NCI-H526 (cell line): ENCODE data around the gene CUL1.

ENCODE experiments used
- DNase-seq, 2 experiments: peaks; one replicate each; lab custom pipeline; 2025; lab: John Stamatoyannopoulos, UW

CUL1 gene

DNA sequence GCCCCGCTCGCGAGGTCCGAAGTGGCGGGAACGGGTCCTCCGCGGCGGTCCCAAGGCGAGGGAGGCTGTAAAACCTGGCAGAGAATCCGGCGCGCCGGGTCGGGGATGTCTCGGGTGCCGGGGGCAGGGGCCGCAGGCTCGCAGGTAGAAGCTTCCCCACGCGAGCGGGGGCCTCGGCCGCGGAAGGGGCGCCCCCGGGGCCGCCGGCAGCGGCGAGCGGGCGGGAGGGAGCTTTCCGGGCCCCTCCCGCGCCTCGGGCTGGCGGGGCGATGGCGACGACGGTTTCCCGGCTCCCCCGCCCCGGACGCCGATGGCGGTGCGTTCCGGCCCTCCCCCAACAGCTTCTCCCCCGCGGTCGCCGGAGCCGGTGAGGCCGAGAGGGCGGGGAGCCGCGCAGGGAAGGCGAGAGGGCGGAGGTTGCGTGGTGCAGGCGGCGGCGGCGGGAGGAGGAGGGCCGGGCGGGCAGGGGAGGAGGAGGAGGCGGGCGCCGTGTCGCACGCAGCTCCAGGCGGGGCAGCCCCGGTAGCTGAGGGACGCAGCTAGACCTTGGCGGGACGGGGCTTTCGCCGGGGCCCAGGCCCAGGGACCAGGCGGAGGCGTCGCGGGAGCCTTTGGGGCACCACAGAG lies at the start of gene CUL1:
Gene CUL1 (plus strand): TSS at position 507 of the 627 bp plus-strand sequence. CDS start 31,220 bp downstream, outside the sequence.
- peak; percentile 59 to 90 for DNase-seq

DNA sequence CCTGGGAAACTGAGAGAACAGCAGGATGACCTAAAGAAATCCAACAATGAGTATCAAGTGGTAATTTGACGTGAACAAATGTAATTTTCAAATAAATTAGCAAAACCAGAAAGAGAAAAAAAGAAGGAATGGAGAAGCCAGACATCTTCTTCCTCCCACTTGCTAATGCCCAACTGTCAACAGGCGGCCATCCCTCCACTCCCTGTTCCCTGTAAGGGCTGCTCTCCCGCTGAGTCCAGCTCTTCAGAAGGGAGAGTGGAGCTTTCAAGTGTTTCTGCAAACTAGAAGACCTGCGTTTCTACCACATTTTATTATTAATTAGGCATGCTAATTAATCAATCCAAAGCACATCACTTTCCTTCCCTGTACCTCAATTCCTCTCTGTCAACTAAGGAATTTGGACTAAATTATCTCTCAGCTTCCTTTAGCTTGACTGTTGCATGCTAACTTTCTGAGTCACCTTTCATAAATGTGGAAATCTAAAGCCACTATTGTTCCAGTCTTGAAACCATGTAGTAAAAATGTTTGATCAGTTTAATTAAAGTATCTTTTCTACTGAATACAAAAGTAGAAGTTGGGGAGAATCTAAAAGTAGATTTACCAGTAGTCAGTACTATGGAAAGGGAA lies 48.4 kb upstream of the CUL1 start:
- no peak for DNase-seq

DNA sequence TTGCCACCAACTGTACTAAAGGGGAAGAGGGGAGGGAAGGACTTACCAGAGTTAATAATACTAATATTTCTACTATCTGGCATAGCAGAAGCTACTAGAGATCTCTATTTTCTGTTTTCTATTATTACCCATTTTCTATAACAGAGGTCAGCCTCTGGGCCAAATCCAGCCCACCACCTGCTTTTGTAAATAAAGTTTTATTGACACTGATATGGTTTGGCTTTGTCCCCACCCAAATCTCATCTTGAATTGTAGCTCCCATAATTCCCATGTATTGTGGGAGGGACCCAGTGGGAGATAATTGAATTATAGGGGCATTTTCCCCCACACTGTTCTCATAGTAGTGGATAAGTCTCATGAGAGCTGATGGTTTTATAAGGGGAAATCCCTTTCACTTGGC lies 45.9 kb upstream of the CUL1 start:
- DNase-seq: no peak

DNA sequence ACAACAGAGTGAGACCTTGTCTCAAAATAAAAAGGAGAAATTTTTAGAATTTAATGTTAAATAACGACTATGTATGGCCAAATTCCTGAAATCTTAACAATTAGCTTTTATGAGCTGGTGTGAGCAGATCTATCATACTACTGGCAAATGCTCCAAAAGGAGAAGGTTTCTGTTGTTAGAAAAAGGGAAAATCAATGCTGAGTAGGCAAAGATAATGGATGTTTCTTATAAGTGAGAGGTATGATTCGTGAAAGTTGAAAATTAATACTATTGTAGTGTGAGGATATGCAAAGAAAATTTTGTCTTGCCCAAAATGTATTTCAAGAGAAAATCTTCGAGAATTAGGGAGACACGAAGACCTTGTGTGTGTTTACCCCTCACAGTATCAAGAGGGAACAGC lies 40.8 kb upstream of the CUL1 start:
- no peak for DNase-seq

DNA sequence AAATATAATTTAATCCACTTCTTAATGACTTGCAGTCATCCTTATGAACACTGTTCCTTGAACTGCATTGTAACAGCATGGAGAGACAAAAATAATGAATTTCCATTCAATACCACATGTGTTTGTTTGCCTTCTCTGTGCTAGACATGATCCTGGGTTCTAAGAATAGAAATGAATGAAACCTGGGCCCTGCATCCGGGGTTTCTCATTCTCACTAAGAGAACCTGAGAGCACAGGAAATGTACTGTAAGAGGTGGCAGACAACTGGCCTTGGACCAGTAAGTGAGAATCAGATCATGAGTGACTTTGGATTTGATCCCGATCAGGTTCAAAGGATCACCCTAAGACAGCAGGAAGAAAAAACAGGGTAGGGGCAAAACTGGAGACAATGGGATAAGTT lies 37.2 kb upstream of the CUL1 start:
- DNase-seq: no peak

DNA sequence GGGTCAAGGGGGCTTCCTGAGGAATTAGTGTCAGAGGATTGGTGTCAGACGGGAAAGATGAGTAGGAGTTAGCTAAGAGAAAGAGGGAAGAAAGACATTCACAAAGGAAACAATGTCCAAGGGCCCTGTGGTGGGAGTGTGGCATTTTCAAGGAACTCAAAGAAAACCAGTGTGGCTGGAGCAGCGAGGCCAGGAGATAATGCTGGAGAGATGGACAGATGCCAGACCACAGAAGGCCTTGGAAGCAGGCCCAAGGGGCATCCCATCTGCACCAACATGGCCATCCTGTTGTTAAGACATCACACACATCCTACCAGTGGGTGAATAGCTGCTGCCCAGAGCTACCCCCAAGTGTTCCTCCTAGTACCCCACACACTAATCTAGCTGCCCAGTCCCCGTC lies 36.1 kb upstream of the CUL1 start:
- no peak for DNase-seq

DNA sequence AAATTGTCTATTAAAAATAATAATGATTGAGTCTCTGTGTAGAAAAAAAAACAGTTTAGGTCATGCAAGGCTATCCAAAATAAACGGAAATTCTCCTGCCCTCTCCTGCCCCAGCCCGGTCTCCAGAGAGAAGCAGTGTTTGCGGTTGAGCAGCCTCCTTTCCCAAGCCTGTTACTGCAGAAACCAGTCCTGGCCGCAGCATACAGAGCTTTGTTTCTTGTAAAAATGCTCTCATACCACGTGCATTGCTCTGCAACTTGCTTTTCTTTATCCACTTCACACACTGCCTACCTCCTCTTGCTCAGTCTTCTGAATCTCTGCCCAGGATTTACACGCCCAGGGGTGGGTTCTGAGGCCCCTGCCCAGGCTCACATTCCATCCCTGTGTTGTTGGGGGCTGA lies 34.4 kb upstream of the CUL1 start:
- no peak for DNase-seq

DNA sequence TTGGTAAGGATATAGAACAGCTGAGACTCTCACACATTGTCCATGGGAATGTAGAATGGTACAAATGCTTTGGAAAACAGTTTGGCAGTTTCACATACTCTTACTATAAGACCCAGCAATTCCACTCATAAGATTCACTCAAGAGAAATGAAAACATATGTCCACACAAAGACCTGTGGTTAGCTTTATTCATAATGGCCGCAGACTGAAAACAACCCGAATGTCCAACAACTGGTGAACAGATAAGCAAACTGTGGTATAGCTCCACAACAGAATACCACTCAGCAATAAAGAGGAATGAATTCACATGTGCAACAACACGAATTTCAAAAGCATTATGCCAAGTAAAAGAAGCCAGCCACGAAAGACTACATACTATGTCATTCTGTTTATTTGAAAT lies 33.5 kb upstream of the CUL1 start:
- DNase-seq: no peak

DNA sequence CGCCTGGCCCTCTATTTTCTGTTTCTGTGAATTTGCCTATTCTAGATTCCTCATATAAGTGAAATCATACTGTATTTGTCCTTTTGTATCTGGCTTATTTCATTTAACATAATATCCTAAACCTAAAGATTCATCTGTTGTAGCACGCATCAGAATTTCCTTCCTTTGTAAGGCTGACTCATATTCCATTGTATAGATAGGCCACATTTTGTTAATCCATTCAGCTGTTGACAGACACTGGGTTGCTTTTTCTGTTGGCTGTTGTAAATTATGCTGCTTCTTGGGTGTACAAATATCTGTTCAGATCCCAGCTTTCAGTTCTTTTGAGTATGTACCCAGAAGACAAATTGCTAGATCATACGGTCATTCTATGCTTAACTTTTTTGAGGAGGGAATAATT lies 28.8 kb upstream of the CUL1 start:
- no peak for DNase-seq

DNA sequence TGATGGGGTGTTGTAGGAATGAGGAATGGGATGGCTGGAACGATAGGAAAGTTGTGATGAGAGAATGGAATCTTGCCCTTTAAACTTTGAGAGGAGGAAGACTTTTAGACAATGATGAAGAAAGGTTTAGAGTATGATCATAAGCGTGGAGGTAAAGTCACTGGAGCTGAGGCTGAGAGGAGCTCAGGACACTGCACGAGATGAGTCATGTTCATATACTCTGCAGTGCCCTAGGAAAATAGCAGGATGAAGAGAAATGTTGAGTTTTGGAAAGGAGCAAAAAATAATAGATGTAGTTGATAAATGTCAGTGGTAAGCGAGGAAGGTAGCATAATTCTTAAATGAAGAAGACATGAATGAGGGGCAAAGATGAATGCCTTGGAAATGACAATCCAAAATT lies 28.3 kb upstream of the CUL1 start:
- no peak for DNase-seq

DNA sequence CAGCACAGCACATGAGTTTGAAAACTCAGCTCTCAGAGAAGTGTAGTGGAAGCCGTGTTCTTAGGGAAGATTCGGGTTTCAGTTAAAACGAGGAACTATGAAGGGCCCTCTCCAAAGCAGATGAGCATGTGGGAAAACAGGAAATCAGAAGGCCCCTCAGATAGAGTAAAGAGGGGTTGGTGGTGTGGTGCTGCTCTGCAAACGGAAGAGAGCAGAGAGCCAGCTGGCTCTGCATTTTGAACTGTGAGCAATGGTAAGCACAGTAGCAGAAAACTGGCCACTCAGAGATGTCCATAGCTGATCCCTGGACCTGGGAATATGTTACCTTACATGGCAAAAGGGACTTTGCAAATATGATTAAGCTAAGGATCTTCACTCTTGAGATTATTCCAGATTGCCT lies 27.9 kb upstream of the CUL1 start:
- DNase-seq: no peak

DNA sequence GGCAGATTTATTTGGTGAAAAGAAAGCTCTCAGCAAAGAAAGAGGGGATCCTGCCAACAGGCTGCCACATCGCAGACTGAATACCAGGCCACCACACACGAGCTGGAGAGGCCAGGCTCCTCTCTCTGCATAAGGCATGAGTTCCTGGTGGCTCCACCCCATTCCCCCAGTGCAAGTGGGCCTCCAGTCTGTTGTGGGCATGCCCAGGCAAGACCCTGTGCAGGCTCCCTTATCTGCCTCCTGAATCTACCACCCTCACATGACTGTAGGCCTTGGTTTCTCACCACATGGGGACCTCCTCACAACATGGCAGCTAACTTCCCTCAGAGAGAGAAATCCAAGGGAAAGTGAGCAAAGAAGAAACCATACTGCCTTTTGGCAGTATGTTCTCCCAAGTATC lies 26.7 kb upstream of the CUL1 start:
- DNase-seq: no peak

DNA sequence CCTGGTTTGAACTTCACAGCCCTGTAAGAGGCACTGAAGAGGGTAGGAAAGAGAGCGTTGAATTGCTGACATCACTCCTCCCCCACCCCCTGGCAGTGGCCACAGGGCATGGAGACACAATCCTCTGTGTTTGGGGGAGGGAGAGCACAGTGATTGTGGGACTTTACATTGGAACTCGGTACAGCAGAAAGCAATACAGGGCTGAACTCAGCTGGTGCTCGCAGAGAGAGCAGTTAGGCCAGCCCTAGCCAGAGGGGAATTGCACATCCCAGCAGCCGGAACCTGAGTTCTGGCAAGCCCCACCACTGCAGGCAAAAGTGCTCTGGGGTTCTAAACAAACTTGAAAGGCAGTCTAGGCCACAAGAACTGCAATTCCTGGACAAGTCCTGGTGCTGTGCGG lies 24.0 kb upstream of the CUL1 start:
- no peak for DNase-seq

DNA sequence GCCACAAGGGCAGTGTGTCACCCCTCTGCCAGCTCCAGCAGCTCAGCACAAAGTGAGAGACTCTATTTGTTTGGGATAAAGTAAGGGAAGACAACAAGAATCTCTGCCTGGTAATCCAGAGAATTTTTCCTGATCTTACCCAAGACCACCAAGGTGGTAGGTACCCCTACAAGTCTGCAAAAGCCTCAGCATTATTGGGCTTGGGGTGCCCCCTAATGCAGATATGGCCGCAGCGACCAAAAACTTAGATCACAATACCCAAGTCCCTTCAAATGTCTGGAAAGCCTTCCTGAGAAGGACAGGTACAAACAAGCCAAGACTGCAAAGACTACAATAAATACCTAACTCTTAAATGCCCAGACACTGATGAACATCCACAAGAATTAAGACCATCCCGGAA lies 22.4 kb upstream of the CUL1 start:
- no peak for DNase-seq

DNA sequence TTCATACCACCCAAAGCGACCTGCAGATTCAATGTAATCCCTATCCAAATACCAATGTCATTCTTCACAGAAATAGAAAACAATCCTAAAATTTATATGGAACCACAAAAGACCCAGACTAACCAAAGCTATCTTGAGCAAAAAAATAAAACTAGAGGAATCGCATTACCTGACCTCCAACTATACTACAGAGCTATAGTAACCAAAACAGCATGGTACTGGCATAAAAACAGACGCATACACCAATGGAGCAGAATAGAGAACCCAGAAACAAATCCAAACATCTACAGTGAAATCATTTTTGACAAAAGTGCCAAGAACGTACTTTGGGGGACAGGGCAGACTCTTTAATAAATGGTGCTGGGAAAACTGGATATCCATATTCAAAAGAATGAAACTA lies 16.9 kb upstream of the CUL1 start:
- no peak for DNase-seq

DNA sequence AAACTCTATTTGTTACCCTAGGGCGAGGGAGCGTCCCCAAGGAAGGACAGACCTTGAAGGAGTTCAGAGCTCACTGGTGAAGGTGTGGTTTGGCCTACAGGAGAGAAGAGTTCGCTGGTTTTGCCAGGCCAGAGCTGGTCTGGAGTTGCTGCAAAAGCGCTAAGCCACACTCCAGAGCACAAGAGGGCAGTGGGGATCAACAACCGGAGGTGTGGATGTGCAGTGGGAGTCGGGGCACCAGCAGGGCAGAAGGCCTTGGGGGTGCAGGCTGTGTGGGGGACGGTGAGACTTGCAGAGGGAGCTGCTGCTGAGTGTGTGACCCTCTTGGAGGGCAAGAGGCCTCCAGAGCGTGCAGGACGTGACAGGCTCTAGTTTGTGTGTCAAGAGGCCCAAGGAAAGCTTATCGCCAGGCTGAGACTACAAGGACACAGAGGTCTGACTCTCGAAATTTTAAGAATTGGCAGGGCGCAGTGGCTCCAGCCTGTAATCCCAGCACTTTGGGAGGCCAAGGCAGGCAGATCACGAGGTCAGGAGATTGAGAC lies 14.3 kb upstream of the CUL1 start:
- DNase-seq: no peak

DNA sequence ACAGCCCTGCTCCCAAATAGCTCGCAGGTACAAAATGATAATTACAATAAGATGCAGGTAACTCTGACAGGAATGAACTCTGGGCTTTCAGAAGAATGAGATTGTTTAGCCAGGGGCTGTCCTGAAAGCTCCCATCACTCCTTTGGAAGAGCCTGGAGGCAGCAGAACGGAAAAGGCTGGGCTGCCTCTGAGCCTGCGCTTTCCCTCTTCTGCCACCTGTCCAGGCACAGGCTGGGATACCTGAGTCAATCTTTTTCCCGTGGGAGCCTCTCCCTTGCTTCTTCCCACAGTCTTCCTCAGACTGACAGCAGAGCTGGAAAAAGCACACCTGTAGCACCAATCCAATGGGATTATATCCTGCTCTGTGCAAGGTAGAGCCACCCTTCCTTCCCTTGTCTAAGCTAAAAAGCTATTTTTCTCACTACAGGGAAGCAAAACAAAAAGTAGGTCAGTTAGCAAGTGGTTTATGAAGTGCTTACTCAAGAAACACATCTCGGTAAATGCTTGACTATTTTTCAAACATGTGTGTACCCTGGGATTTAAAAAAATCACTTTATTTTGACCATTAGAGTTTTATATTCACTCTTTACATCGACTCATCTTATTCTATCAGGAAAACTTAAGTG lies 12.3 kb upstream of the CUL1 start:
- no peak for DNase-seq

DNA sequence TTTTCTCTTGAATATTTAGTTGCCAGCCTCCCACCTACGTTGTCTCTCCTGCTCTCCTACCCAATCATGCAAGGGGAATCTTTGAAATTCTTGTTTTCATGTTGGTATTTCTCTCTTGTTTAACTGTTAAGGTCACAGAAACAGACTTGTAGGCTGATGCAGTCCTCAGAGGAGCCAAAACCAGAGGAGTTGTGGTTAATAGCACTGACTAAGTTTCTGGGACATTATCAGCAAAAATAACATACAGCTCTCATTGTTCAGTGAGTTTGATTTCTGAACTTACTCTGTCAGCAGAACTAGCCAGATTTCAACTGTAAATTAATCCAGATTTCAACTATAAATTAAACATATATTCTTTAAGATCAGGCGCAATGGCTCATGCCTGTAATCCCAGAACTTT lies 11.1 kb upstream of the CUL1 start:
- no peak for DNase-seq

DNA sequence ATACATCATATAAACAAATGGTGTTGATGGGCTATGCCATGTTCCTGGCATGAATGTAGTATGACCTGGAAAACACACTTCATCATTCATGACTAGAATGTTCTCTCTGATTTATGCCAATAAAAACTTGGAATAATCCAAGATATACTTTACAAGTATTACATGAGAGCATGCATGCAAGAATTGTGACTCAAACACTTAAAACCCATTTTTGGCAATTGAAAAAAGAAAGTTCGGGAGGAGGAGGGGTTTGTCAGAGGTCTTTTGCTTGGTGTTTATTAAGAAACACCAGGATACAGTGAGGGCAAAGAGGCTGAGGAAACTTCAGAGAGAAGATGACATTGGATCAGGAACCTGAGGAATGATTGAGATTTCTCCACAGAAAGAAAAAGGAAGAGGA lies 10.2 kb upstream of the CUL1 start:
- DNase-seq: no peak

DNA sequence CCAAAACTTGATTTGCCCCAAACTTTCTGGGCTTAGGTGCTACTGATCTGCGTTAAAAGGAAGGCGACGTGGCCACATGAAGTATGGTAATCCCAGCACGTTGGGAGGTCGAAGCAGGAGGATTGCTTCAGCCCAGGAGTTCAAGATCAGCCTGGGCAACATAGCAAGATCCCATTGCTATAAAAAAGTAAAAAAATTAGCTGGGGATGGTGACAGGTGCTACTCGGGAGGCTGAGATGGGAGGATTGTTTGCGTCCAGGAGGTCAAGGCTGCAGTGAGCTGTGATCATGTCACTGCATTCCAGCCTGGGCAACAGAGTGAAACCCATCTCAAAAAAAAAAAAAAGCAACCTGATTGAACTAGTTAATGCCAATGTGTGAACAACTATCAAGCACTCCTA lies 5.1 kb upstream of the CUL1 start:
- no peak for DNase-seq

DNA sequence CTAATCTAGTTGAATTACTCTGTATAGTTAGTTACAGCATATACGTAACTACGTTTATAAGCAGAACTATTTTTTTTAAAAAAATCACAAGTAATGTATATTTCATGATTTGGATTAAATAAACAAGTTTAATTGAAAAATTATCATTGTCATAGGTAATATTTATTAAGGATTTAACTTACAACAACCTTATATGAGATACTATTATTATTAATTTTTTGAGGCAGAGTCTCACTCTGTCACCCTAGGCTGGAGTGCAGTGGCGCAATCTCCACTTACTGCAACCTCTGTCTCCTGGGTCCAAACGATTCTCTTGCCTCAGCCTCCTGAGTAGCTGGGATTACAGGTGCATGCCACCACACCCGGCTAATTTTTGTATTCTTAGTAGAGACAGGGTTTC lies 4.1 kb upstream of the CUL1 start:
- DNase-seq: no peak

DNA sequence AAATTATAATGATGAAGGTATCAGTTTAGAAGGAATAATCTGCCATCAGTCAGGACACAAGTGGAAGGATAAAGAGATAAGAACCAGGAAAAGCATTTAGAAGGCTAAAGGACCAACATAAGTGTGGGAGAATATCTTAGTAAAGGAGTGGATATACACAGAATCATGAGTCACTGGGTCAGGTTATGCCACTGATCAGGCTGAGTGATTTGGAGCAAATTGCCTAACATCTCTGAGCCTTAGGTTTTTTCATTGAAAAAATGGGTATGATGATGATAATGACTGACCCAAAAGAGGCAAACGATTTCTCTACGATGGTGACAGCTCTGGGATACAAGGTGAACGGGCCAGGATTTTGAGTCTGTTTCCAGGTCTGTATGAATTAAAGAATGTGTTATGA lies 2.8 kb upstream of the CUL1 start:
- no peak for DNase-seq

DNA sequence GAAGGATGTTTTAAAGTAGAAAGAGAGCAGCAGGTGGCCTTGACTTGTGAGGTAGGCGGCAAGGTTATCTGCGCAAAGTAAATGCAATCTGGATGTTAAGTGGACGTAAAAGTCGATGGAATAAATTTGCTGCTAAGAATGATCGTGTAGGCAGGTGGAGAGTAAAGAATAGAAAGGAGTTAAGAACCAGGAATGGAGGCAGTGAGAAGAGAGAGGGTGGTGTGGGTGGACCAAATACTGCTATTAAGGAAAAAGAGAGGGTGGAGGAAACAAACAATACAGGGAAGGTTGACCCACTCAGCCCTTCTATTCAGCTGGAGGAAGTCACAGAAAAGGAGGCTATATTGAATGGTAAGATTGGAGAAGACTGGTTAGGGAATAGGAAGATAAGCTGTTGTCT lies 1.9 kb upstream of the CUL1 start:
- DNase-seq: no peak
